WI38 (cell line): ENCODE results near the gene ISOC2.
A peak's percentile ranks its signal among the peaks of the same experiment; 100 is the strongest.
"Not testable (repeated sequence)": the region's sequence is repeated elsewhere in the genome, so short reads cannot be mapped to it uniquely, and the experiment has no call there.

Source experiments
- H3K4me3 ChIP-seq: 2 replicates; pipeline ENCODE4 v1.5.1; 2011; ENCODE audit warnings: low read depth, mild to moderate bottlenecking, control low read depth, low read length
- CTCF ChIP-seq: IDR thresholded peaks from 2 replicates; pipeline ENCODE4 v1.5.1; 2012; ENCODE audit warnings: low read depth, mild to moderate bottlenecking, control low read depth, low read length

The ISOC2 gene

GRCh38 chr19:55502197-55502952, 40.9 kb upstream of the ISOC2 start:
- H3K4me3 ChIP-seq: no peak overlapping the region
- TF ChIP-seq CTCF: no peak

GRCh38 chr19:55500368-55500952, 39.0 kb upstream of the ISOC2 start:
- no peak overlapping the region for H3K4me3 ChIP-seq
- TF ChIP-seq CTCF: no peak

- TF ChIP-seq CTCF: no peak
- H3K4me3 ChIP-seq: no peak overlapping the region
Measured at GRCh38 chr19:55498246-55498840, 36.9 kb upstream of the ISOC2 start.

- no peak for TF ChIP-seq CTCF
- no peak overlapping the region for H3K4me3 ChIP-seq
Measured at GRCh38 chr19:55497763-55498162, 36.3 kb upstream of the ISOC2 start.

GRCh38 chr19:55496820-55497219, 35.4 kb upstream of the ISOC2 start:
- not testable (repeated sequence) for H3K4me3 ChIP-seq

GRCh38 chr19:55495646-55496349, 34.4 kb upstream of the ISOC2 start:
- no peak for TF ChIP-seq CTCF

GRCh38 chr19:55494172-55494761, 32.8 kb upstream of the ISOC2 start:
- no peak for TF ChIP-seq CTCF
- peak overlapping the region; percentile 28 for H3K4me3 ChIP-seq

More at GRCh38 chr19:55495646-55496349, 34.4 kb upstream of the ISOC2 start:
- no peak overlapping the region for H3K4me3 ChIP-seq
